Measurements from ENCODE around the gene SLC6A3.
A peak's percentile ranks its signal among the peaks of the same experiment; 100 is the strongest.
"Not testable (repeated sequence)": the region's sequence is repeated elsewhere in the genome, so short reads cannot be mapped to it uniquely, and the experiment has no call there.

SLC6A3 gene

DNA sequence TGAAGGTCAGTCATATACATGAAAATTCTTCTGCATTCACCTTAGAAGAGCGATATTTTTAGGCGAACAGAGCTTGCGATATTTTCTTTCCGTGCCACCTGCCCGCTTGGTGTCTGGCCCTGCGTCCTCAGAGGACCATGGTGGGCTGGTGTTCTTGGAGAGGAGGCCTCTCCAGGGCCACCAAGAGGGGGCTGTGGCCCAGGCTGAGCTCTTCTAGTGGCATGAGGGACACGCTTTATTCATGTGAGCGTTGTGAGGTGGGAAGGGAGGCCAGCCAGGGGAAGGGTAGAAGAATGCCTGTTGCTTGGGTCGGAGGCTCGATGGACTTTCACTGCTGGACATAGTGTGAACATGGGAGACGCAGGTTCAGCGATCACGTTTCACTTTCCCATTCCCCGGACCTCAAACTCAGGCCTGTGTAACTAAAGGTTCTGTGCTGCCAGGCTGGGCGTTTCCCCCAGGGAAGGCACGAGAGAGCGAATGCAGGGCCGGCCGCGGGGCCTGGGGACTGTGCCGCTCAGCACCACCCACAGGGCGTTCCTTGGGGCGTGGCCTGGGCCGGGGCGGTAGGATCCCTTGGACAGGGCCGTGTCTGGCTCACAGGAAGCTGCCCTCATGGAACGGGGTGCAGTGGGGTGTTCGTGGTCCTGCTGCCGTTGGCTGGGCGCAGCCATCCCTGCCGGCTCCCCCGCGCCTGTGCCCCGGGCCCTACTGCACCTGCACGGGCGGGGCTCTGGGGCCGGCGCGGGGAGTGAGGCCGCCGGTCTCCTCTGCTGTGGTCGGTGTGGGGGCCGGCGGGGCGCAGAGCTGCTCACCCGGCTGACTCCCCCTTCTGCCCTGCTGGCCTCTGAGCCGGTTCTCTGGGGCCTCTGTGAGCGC is 59.6 kb downstream of the SLC6A3 start:
- DNase-seq: peak; percentile 30

DNA sequence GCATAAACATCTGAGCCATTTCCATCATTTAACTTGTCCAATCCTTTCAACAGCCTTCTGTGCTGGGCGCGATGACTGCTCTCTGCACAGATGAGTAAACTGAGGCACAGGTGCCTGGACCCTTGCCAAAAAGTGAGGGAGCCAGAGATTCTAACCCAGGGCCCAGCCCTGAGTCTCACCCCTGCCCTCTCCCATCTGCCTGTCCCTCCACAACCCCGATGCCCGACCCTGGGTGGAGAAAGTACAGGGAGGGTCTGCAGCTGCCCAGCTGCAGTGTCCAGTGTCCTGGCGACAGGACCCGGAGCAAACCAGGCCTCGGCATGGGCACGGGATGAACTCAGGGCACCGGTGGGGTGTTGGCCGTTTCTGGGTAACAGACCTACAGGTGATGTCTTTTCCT is 60.7 kb downstream of the SLC6A3 start:
- no peak for DNase-seq

DNA sequence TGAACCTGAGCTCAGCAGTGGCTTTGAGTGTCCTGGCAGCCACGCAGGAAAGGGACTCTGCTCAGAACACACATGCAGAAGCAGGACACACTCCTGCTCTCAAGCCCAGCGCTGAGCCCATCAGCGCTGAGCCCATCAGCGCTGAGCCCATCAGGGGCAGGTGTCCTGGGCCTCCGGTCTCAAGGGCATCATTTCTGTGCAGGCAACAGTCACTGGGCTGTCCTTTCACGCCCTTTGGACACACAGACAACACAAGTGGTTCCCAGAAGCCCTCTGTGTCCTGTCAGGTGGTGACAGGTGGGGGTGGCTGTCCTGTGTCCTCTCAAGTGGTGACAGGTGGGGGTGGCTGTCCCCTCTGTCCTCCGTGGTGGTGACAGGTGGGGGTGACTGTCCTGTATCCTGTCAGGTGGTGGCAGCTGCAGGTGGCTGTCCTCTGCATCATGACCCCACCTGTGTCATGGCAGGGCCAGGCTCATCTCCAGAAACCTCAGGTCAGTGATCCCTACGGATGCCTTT is 61.3 kb downstream of the SLC6A3 start:
- DNase-seq: no peak

DNA sequence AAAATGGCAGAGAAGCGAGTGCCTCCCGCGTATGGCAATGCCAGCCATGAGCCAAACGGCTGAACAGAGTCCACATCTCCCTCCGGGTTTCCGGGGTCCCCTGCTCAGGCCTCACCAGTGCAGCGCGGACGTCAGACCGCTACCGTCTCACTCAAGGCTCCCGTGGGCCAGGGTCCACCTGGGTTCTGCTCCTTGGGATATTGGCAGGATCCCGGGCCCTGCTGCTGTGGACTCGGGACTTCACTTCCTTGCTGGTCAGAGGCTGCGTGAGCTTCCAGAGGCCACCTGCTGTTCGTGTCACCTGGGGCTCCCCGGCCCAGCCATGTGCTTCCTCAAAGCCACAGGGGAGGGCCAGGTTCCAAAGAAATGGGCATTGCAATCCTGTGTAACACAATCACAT is 61.9 kb downstream of the SLC6A3 start:
- DNase-seq: no peak

DNA sequence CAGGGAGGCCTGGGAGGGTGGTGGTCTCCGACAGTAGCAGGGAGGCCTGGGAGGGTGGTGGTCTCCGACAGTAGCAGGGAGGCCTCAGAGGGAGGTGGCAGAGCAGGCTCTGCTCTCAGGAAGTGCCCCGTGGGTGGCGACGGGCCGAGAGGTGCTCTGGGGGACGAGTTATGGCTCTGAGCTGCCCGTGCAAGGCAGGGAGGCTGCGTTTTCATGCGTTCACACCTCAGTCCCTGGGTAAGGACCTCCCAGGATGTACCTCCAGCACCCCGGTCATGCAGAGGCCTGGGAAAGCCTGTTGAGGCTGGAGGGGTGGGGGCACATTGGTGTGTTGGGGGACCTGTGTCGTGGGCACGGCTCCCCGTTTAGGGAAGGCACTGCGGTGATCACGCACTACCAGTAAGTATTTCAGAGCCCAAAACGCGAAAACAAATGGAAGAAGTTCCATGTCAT is 63.0 kb downstream of the SLC6A3 start:
- no peak for DNase-seq

DNA sequence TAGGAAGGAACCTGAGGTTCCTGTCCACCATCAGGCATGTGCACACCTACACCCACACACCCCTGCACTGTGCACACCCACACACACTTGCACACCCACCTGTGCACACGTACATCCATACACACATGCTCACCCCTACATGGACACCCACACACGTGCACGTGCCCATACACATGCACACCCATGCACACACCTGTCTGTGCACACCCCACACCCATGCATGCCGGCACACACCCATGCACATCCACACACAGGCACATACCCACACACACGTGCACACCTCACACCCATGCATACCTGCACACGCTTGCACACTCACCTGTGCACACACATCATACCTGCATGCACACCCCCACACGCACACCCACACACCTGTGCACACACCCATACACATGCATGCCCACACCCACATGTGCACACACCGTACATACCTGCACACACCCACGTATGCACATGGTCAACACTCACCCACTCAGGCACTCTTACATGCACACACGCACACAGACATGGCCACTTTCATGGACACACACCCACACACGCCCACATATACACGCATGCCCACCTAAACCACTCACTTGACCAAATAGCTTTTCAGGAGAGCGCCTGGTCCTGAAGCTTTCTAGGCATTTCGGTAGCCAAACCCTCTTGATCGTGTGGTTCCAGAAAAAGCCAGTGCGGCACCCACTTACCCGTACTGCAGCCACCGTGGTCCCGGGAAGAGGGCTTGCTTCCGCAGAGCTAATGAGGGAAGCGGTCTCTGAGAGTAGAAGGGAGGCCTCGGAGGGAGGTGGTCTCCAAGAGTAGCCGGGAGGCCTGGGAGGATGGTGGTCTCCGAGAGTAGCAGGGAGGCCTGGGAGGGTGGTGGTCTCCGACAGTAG is 63.6 kb downstream of the SLC6A3 start:
- no peak for DNase-seq

DNA sequence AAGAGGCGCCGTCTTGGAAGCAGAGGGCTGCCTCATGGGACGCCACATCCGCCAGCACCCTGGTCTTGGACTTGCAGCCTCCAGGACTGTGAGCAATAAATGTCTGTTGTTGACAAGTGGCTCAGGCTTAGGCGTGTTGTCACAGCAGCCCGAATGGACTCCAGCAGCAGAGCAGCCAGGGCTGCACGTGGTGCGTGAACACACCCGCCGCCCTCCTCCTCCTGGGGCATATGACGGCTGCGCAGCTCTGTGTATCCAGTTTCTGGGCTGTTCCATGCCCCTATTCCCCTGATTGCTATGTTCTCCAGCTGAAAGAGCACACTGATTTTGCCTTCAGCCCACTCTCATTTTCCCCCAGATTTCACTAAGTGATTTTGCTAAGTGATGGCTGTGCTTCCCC is 64.3 kb downstream of the SLC6A3 start:
- no peak for DNase-seq

DNA sequence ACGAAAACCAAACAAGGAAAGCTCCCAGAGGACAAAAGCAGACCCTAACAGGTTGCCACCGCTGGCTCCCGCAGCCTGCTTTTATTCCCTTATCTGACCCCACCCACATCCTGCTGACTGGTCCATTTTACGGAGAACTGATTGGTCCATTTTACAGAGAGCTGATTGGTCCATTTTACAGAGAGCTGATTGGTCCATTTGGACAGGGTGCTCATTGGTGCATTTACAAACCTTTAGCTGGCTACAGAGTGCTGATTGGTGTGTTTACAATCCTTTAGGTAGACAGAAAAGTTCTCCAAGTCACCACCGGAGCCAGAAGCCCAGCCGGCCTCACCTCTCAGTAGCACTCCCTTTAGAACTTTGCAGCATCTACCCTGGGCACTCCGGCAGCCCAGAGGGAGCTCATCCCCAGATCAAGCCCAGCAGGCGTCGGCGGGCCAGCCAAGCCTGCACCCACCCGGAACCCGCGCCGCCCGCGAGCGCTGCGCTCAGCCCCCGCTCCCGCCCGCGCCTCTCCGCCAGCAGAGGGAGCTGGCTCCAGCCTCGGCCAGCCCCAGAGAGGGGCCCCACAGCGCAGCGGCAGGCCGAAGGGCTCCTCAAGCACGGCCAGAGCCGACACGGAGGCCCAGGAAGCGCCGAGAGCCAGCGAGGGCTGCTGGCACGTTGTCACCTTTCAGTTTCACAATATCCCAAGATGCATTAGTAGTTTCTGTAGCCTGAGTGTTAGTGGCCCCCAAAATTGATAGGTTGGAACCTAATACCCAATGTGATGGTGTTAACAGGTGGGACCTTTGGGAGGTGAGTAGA is 65.0 kb downstream of the SLC6A3 start:
- DNase-seq: no peak

DNA sequence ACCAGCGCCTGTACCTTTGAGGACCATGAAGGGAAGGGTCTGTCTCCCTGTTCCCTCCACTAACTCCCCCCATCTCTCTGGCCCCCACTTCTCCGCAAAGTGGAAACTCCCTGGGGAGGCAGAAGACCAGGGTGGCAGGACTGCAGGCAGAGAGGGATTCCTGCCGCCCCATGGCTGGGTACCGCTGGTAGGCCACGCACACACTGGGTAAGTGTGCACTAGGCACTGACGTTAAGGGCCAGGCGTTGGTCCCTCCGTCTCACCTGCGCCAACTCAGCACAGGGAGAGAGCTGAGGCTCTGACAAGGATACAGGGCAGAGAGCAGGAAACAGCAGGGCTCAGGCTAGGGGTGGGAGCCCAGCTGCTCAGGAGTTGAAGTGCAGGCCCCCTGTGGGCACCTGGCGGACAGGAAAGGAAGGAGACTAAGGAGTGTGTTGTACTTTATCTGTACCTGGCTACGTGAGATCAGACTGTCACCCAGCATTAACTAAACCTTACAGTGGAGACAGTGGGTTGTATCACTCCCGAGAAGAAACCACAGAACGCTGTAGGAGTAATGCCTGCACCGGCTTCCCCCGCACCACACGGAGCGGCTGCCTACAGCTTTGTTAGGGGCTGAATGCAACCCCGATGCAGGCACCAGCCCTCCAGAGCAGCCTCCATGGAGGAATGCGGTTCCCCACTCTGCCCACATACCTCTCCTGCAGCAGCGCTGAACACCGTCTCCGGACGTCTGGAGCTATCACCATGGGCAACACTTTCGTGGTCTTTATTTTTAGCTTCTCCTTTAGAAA is 66.2 kb downstream of the SLC6A3 start:
- no peak for DNase-seq

DNA sequence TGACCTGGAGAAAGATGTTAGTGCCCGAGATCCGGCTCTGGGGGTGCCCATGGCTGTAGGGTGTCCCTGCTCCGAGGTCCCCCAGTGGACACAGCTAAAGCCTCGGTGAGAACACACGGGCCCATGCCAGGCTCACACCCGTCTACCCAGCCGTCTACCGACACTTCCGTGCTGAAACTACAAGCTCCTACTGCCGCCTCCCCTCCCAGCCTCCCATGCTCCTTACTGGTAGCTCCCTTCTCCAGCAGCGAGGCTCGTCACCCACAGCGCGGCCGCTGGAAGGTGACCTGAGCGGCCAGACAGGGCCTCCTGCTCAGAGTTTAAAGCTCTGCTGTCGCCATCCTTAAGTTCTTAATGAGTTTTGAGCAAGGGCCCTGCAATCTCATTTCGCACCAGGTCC is 67.1 kb downstream of the SLC6A3 start:
- DNase-seq: no peak

DNA sequence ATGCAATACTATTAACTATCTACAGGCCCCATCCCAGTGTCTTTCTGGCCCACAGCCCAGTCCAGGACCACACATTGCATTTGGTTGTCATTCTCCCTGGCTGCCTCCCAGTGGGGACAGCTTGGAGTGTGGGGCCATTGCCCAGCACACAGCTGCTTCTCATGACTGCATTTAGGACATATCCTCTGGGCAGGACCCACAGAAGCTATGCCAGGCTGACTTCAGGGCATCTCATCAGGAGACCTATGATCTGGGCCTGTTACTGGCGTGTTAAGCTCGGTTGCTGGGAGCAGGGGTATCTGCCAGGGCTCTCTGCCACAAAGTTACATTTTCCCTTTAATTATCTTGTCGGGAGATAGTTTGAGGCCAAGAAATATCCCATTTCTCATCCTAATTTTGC is 68.3 kb downstream of the SLC6A3 start:
- DNase-seq: no peak

DNA sequence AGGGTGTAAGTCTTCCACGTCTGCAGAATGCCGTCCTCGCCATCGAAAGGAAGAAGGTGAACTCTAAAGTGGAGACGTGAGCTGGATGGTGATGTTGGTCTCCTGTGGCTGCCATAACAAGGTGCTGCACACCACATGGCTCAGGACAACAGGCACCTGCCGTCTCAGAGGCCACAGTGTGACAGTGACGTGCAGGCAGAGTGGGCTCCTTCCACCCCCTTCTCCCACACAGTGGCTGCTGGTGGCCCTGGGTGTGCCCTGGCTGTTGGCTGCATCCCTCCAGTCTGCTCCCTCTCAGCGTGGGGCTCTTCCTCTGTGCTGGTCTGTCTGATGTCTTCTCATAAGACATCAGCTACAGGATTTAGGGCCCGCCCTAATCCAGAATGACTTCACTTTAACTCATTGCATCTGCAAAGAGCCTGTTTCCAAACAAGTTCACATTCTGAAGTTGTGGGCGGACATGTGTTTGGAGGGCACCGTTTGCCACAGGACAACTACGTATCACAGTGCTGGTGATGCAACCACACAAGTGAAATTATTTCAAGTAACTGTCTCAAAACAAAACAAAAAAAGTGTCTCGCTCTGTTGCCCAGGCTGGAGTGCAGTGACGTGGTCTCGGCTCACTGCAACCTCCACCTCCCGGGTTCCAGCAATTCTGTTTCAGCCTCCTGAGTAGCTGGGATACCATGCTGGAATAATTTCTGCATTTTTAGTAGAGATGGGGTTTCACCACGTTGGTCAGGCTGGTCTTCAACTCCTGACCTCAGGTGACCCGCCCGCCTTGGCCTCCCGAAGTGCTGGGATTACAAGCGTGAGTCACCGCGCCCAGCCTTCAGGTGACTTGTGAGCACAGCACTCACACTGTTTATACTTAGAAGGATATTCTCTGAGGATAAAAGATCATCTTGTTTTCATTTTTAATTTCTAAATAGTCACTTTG is 69.1 kb downstream of the SLC6A3 start:
- no peak for DNase-seq

DNA sequence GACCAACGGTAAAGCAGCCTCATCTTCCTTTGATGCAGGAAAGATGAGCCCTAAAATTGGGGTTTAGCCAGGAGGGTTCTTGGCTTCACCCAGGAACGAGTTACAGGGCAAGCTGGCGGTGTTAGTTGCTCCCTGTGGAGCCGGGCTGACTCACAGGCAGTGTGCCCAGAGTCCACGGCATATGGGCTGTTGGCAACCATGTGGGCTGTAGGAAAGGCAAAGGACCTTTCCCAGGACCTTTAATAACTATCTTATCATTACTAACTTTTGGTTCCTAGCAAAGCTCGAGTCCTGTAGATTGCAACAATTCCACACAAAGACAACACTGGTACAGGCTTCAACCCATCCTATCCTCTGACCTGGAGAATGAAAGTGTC is 70.6 kb downstream of the SLC6A3 start:
- no peak for DNase-seq

DNA sequence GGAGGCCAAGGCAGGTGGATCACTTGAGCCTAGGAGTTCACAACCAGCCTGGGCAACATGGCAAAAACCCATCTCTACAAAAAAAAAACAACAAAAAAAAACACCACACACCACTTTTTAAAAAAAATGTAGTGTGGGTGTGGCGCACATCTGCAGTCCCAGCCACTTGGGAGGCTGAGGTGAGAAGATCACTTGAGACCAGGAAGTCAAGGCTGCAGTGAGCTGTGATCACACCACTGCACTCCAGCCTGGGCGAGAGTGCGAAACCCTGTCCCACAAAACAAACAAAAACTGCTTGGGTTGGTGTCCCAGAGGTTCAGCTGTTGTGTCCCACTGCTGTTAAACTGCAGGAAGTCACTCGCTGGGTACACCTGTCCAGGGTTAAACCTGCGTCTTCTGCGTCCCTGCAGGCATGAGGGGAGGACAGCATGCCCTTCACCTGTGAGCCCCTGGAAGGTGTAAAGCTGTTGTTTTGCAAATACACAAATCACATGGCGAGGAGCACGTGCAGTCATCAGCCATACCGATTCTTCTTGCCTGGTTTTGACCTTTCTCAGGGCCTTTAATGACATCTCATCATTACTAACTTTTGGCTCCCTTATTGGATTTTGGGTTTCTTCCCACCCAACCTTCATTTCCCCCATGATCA is 71.1 kb downstream of the SLC6A3 start:
- no peak for DNase-seq

DNA sequence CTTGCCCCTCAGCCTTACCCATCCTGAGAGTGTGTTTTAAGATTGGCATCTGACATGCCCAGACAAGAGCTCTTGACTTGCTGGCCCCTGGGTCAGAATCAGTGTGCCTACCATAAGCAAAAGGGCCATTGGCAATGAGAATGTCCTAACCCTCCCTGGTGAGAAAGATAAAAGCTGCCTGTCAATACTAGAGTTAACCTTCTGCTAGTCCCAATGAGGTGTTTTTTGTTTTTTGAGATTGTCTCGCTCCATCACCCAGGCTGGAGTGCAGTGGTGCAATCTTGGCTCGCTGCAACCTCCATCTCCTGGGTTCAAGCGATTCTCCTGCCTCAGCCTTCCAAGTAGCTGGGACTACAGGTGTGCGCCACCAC is 73.3 kb downstream of the SLC6A3 start:
- DNase-seq: not testable (repeated sequence)

DNA sequence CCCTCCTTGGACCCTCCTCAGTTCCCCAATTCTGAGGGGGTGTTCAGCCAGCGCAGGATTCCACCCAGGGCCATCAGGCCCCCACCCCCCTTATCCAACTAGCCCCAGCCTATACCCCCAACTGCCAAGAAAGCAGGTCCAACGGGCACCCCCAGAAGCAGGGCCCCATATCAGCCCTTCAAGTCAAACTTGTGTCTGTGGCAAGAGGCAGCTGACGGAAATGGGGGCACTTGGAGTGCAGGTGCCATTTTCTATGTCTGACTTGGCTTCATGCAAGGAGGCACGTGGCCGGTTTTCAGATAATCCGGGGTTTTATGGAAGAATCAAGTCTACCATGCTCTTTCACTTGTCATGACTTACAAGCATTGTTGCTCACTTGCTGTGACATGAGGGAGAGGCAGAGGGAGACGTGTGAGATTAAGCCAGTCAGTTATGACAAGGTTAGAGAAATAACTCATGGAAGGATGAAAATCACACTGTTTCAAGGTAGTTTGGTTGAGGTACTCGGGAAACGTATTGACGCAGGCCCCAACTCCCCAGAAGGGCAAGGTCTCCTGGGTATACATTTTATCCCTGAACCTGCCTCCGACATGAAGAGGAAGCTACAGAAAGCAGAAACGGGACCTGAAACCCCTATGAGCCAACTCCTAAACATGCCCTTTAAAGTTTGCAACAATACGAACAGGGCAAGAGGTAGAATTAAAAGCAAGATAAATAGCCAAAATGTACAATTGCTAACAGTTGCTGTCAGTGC is 73.8 kb downstream of the SLC6A3 start:
- no peak for DNase-seq

DNA sequence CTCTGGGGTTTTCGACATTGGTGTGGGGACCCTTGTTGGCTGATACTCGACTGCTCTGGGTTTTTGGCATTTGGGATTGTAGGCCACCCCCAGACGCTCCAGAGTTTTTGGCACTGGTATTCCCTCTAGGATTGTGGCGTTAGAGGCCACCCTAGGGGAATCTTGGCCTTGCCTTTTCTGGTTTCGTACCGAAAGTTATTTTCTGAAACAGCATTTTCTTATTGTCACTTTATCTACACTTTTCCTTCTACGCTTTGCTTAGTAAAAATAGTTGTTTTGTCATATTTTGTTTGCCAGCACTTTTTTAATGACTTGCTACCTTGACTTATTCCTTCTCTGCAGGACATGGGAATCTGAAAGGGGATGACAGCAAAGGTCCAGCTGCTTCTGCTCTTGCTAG is 75.2 kb downstream of the SLC6A3 start:
- no peak for DNase-seq

DNA sequence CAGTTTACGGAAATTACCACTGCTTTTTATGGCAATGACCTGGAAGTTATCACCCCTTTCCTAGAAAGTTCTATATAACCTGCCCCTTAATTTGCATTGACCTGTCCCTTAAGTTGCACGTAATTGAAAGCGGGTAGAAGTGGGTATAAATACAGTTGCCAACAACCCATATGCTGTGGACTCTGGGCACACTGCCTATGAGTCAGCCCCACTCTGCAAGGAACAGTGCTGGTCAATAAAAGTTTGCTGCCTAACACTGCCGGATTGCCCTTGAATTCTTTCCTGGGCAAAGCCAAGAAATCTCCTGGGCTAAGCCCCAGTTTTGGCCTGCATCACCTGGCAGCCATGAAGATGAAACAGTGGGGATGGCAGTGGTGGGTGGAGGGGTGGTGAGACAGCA is 76.5 kb downstream of the SLC6A3 start:
- no peak for DNase-seq

DNA sequence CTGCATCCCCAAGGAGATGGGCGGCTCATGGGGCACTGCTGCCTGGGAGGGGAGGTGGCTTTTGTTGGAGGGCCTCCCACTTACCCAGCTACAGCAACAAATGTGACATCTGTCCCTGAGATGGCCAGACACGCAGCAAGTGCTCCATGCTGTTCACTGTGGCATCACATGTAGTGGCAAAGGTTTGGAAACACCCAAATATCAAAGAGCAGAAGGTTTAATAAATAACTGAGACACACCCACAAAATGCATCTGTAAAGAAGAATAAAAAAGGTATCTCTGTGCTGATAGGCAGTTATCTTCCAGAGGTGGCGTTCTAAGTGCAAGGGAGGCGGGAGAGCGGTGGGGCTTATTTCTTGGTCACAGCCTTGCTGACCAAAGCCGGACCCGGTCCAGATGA is 77.0 kb downstream of the SLC6A3 start:
- DNase-seq: peak; percentile 22

DNA sequence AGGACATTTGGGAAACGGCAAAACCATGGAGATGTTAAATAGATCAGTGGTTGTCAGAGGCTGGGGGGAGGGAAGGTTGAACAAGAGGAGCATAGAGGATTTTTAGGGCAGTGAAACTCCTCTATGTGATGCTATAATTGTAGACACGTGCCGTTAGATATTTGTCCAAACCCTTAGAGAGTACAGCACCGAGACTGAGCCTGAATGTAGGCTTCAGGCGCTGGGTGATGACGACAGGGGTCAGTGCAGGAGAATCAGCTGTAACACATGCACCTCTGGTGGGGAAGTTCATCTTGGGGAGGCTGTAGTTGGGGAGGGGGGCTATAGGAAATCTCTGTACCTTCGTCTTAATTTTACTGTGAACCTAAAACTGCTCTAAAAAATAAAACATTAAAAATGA is 78.1 kb downstream of the SLC6A3 start:
- DNase-seq: no peak
